K562 (cell line): Measurements from ENCODE around the gene CCKAR. TPM values are rescaled to one million over a fixed set of nuclear protein-coding genes. Genes with fewer than 3 reads are reported as not detected.

Experiments
- ATAC-seq: fragments of 200-7000 bp; cut with Tn5 transposase; 3 replicates; pipeline ENCODE4 v1.9.1; 2020; ENCODE audit warnings: moderate library complexity
- BruUV-seq: library from RNA; stranded (reverse); fragments of 400-500 nt; replicated peaks from 2 replicates; lab custom pipeline; 2021; lab: Mats Ljungman, UMichigan
- CTCF ChIA-PET: fragments of 300-600 bp; formaldehyde crosslinking; extraction: SDS; loops from one replicate; lab custom pipeline; 2021; ENCODE audit warnings: low intra/inter-chr PET ratio; lab: Yijun Ruan, JAX
- POLR2A ChIA-PET: fragments of 300-600, 350-650 bp; sonication (Branson Sonifier 250); formaldehyde crosslinking; extraction: SDS; loops from one replicate; lab custom pipeline; 2021; ENCODE audit warnings: antibody characterized with exemption, inconsistent platforms; lab: Yijun Ruan, JAX
- DNase-seq, 4 experiments: peaks; one replicate each; pipeline versions ENCODE4 v3.0.0 to v3.0.0-alpha.2; 2011 to 2018; ENCODE audit warnings: low spot score in 3 of 4, mixed read lengths in 3 of 4; ENCODE audit errors: extremely low read depth in 1 of 4
- FAIRE-seq: peaks from 2 replicates; lab custom pipeline; 2011; peaks lifted over from hg19 to GRCh38; lab: Jason Lieb, UNC
- H2AFZ ChIP-seq: 2 replicates; pipeline ENCODE4 v1.6.0; 2011; ENCODE audit warnings: low read depth, low read length, control low read depth, inconsistent platforms
- H3K27ac ChIP-seq: fragments of 200-600 bp; 3 replicates; pipeline ENCODE4 v1.8.0; 2011; ENCODE audit warnings: low read depth, mild to moderate bottlenecking, control low read depth, inconsistent platforms, low read length, moderate library complexity, mixed read lengths; ENCODE audit errors: extremely low read depth
- H3K27me3 ChIP-seq, 2 experiments: fragments of 300-600 bp in 1 of 2; 2 replicates in 1 of 2; 3 replicates in 1 of 2; pipeline versions ENCODE4 v1.6.0 to v1.8.0; 2011; ENCODE audit warnings: inconsistent platforms in 2 of 2, low read length in 2 of 2, mild to moderate bottlenecking in 1 of 2, mixed read lengths in 1 of 2, moderate library complexity in 1 of 2; ENCODE audit not compliant: control insufficient read depth in 2 of 2, insufficient read depth in 2 of 2
- H3K36me3 ChIP-seq: fragments of 300-600 bp; 3 replicates; pipeline ENCODE4 v1.8.0; 2011; ENCODE audit warnings: mild to moderate bottlenecking, low read length, inconsistent platforms; ENCODE audit not compliant: control insufficient read depth, insufficient read depth
- H3K4me1 ChIP-seq, 2 experiments: fragments of 200-600 bp in 1 of 2; replicated peaks in 1 of 2; 2 replicates in 1 of 2; 3 replicates in 1 of 2; pipeline versions ENCODE4 v1.5.1 to v1.8.0; 2011; ENCODE audit warnings: inconsistent platforms in 2 of 2, low read length in 2 of 2, mild to moderate bottlenecking in 1 of 2, mixed read lengths in 1 of 2, moderate library complexity in 1 of 2; ENCODE audit not compliant: control insufficient read depth in 2 of 2, insufficient read depth in 2 of 2
- H3K4me2 ChIP-seq: 2 replicates; pipeline ENCODE4 v1.6.1; 2011; ENCODE audit warnings: low read length, control low read depth, inconsistent platforms, mixed read lengths; ENCODE audit not compliant: insufficient read depth
- H3K4me3 ChIP-seq: fragments of 200-600 bp; sonication (generic), shearing (Covaris generic); 2 replicates; pipeline ENCODE4 v1.5.1; 2016; ENCODE audit warnings: control low read depth, inconsistent platforms
- H3K79me2 ChIP-seq: fragments of 200-600 bp; 3 replicates; pipeline ENCODE4 v1.8.0; 2011; ENCODE audit warnings: low read length, inconsistent platforms; ENCODE audit not compliant: control insufficient read depth, insufficient read depth
- H3K9ac ChIP-seq, 2 experiments: 2 replicates each; pipeline versions ENCODE4 v1.6.0 to v1.6.1; 2011; ENCODE audit warnings: low read depth in 2 of 2, low read length in 2 of 2, control low read depth in 1 of 2, inconsistent platforms in 1 of 2, mild to moderate bottlenecking in 1 of 2, mixed read lengths in 1 of 2; ENCODE audit not compliant: insufficient read depth in 1 of 2
- H3K9me1 ChIP-seq: one replicate; pipeline ENCODE4 v1.6.0; 2011; ENCODE audit warnings: inconsistent platforms, mild to moderate bottlenecking, low read length, moderate library complexity; ENCODE audit not compliant: control insufficient read depth, insufficient read depth
- H3K9me3 ChIP-seq: replicated peaks from 2 replicates; pipeline ENCODE4 v1.5.1; 2011; ENCODE audit warnings: low read depth, low read length, inconsistent platforms; ENCODE audit not compliant: control insufficient read depth, insufficient read depth
- H4K20me1 ChIP-seq: replicated peaks from 2 replicates; pipeline ENCODE4 v1.6.1; 2011; ENCODE audit warnings: low read length, inconsistent platforms, mixed read lengths; ENCODE audit not compliant: control insufficient read depth, insufficient read depth
- KDM1A ChIP-seq, 2 experiments: fragments of 450-650 bp; IDR thresholded peaks; 2 replicates each; pipeline ENCODE4 v1.6.1; 2016; ENCODE audit warnings: mild to moderate bottlenecking in 2 of 2
- MEIS2 ChIP-seq: fragments of 450-650 bp; IDR thresholded peaks from 2 replicates; pipeline ENCODE4 v1.6.1; 2014; ENCODE audit warnings: mild to moderate bottlenecking; ENCODE audit not compliant: partially characterized antibody
- MXI1 ChIP-seq: IDR thresholded peaks from 2 replicates; pipeline ENCODE4 v1.6.1; 2011; ENCODE audit warnings: low read depth, mild to moderate bottlenecking, improper control_type of control experiment, low read length
- PBX2 ChIP-seq, 2 experiments: IDR thresholded peaks in 1 of 2; conservative IDR thresholded peaks in 1 of 2; 2 replicates each; pipeline ENCODE4 v1.6.1; 2016; ENCODE audit warnings: low read depth in 2 of 2, mild to moderate bottlenecking in 1 of 2, missing compliant biosample characterization in 1 of 2, missing genetic modification characterization in 1 of 2, moderate library complexity in 1 of 2
- SAFB2 ChIP-seq: fragments of 200-400 bp; formaldehyde crosslinking; IDR thresholded peaks from 2 replicates; pipeline ENCODE4 v1.6.1; 2018; ENCODE audit warnings: borderline replicate concordance, low read length, low read depth, moderate library complexity; ENCODE audit not compliant: severe bottlenecking
- THAP12 ChIP-seq: fragments of 250-450 bp; sonication (Bioruptor Pico); IDR thresholded peaks from 2 replicates; pipeline ENCODE4 v1.9.0; 2021; ENCODE audit warnings: mild to moderate bottlenecking, inconsistent platforms
- ZKSCAN8 ChIP-seq: fragments of 200-800 bp; sonication (Bioruptor generic); IDR thresholded peaks from 2 replicates; pipeline ENCODE4 v1.6.1; 2016; ENCODE audit warnings: missing genetic modification characterization, missing compliant biosample characterization
- WGBS: fragments of 100-300 bp; shearing (Covaris generic); methylation state at CpG from one replicate; pipeline ENCODE4 v1.1.6; 2016; ENCODE audit warnings: low coverage, mixed read lengths; ENCODE audit not compliant: insufficient coverage; ENCODE audit errors: missing lambda C conversion rate; 5-methylcytosine and 5-hydroxymethylcytosine counted together
- in situ Hi-C: fragments of 300-500 bp; cut with MboI; formaldehyde crosslinking; loops from 4 replicates; pipeline ENCODE4 v1.15.0; 2018; ENCODE audit warnings: inconsistent platforms, mixed read lengths
- intact Hi-C: fragments of 100-400 bp; cut with micrococcal nuclease; formaldehyde crosslinking; loops from 2 replicates; pipeline ENCODE4 v1.14.2; 2022
- polyA plus RNA-seq, 8 experiments: library from polyadenylated mRNA; depleted of rRNA in 4 of 8; stranded (reverse) in 5 of 8; unstranded in 3 of 8; fragments of >200 nt; fragmentation: Nextera tagmentation in 2 of 8; fragmentation: Illumina TruSeq in 1 of 8; extraction: Ambion mirVana in 2 of 8; extraction: Trizol in 1 of 8; gene quantifications; 2 replicates each; pipeline versions ENCODE4 v1.2.1 to v1.2.3, GENCODE V29; 2011 to 2014; ENCODE audit warnings: inconsistent platforms in 1 of 8, missing spikeins in 1 of 8
- total RNA-seq, 7 experiments: library from RNA; depleted of rRNA in 6 of 7; stranded (reverse); fragments of >200 nt in 6 of 7; fragmentation: Illumina TruSeq in 2 of 7; extraction: Trizol in 2 of 7; gene quantifications; 2 replicates each; pipeline versions ENCODE4 v1.2.1 to v1.2.3, GENCODE V29; 2011 to 2021; ENCODE audit warnings: low replicate concordance in 1 of 7

Gene CCKAR
- total and polyA plus RNA-seq, 9 of the 15 experiments (the other 6 are each of a cell fraction or from before 2014, with no cell fraction given) = not detected

- peaks cover 21 to 47% of the 10 kb centered on the region in 2 experiments for H3K27me3 ChIP-seq
- H3K9me1 ChIP-seq = no peaks in the 10 kb centered on the region
- no peak overlapping the region for H3K9ac ChIP-seq
- H3K4me3 ChIP-seq = no peak overlapping the region
- no peak for DNase-seq
- H4K20me1 ChIP-seq = no peaks in the 10 kb centered on the region; the same call in 1 of the 2 replicates
- no TSS peak for BruUV-seq
- in situ Hi-C loops = no loop called here
- H3K4me1 ChIP-seq = no peaks in the 10 kb centered on the region; a peak in 1 of 5 replicates
- no peaks in the 10 kb centered on the region for H3K79me2 ChIP-seq
- H3K36me3 ChIP-seq = no peaks in the 10 kb centered on the region
- no peak overlapping the region for H3K4me2 ChIP-seq
- 4% methylated on average over 2 of the region's 2 CpGs for WGBS
- intact Hi-C loops = no loop called here
- no peaks in the 10 kb centered on the region for H3K9me3 ChIP-seq
- H2AFZ ChIP-seq = no peak overlapping the region
- FAIRE-seq = no peak
- no peak for ATAC-seq
- H3K27ac ChIP-seq = no peak overlapping the region
- POLR2A ChIA-PET = interaction anchor here (0.8 kb wide), 1 partner anchor 37 kb away, joined by 3 read pairs; no protein-coding TSS in a partner anchor
- TF ChIP-seq ZKSCAN8 (CRISPR knock-in tag) (no peak), MEIS2 (peak; percentile 24), THAP12 (CRISPR knock-in tag) (no peak), MXI1 (no peak), PBX2 (CRISPR knock-in tag; IDR thresholded peaks at IDR 0.05; ENCODE audit: low read depth) (no peak), PBX2 (tag; conservative IDR thresholded peaks at IDR 0.05; ENCODE audit: low read depth) (0 out of 2 replicates have a peak, but pooled peaks have one; percentile 19), SAFB2 (no peak), KDM1A (IDR thresholded peaks at IDR 0.05) (peak; percentile 41 to 53; a peak in 2 of 4 replicates)
- TF ChIP-seq, all 486 proteins: peak for 3
- CTCF ChIA-PET = no interaction called here
Measured at GRCh38 chr4:26484032-26484515, 6.2 kb downstream of the CCKAR start.
